ENCODE measurements around the gene BTBD9. TPM values are rescaled to one million over a fixed set of nuclear protein-coding genes. Genes with fewer than 3 reads are reported as not detected.

The BTBD9 gene
- total and polyA plus RNA-seq, 10 donors, result 1.2 to 43.1 (median 27.8) TPM

GRCh38 chr6:38542031-38542430 lies 97.7 kb downstream of the BTBD9 start:
- no peak for TF ChIP-seq POLR2A (IDR thresholded peaks at IDR 0.05)
- no peak for TF ChIP-seq CTCF (IDR thresholded peaks at IDR 0.05 in 8 of 11, conservative IDR thresholded peaks at IDR 0.05 in 3 of 11)
- TF ChIP-seq POLR2AphosphoS5 (IDR thresholded peaks at IDR 0.05), result no peak

GRCh38 chr6:38533064-38533463 lies 106.7 kb downstream of the BTBD9 start:
- H3K4me1 ChIP-seq, result no peaks in the 10 kb centered on the region
- no peak overlapping the region for H3K4me3 ChIP-seq
- DNase-seq, result no peak
- no peaks in the 10 kb centered on the region for H3K27me3 ChIP-seq (replicated peaks in 1 of 7)
- H3K27ac ChIP-seq, result no peak overlapping the region
- intact Hi-C loops (cut with DNase I; ENCODE audit: low total_unique reads), result no loop called here
- TF ChIP-seq POLR2A (IDR thresholded peaks at IDR 0.05), result no peak
- TF ChIP-seq POLR2AphosphoS5 (IDR thresholded peaks at IDR 0.05), result no peak
- TF ChIP-seq CTCF (IDR thresholded peaks at IDR 0.05 in 8 of 11, conservative IDR thresholded peaks at IDR 0.05 in 3 of 11), result no peak
- H3K36me3 ChIP-seq, result peaks cover 0 to 11% (median 0%) of the 10 kb centered on the region in 6 donors
- peaks cover 0 to 17% (median 5%) of the 10 kb centered on the region in 8 donors for H3K9me3 ChIP-seq

More at GRCh38 chr6:38542031-38542430, 97.7 kb downstream of the BTBD9 start:
- Histone ChIP-seq H3K27me3 (replicated peaks in 1 of 7) (no peaks in the 10 kb centered on the region), H3K9me3 (no peaks in the 10 kb centered on the region), H3K36me3 (peaks cover 0 to 11% (median 0%) of the 10 kb centered on the region in 6 donors), H3K4me3 (no peak overlapping the region), H3K27ac (no peak overlapping the region), H3K4me1 (no peaks in the 10 kb centered on the region)
- intact Hi-C loops (cut with DNase I; ENCODE audit: low total_unique reads), result no loop called here
- 93 to 97% (median 94%) methylated on average over 2 of the region's 2 CpGs for WGBS, 5 donors
- no peak for DNase-seq

GRCh38 chr6:38531134-38531533 lies 108.6 kb downstream of the BTBD9 start:
- no peak for DNase-seq
- 68 to 75% (median 70%) methylated on average over 3 of the region's 3 CpGs for WGBS, 5 donors
- no peak overlapping the region for H3K27ac ChIP-seq
- H3K27me3 ChIP-seq (replicated peaks in 1 of 7), result no peaks in the 10 kb centered on the region
- intact Hi-C loops (cut with DNase I; ENCODE audit: low total_unique reads), result no loop called here
- peaks cover 0 to 30% (median 14%) of the 10 kb centered on the region in 8 donors for H3K9me3 ChIP-seq
- no peaks in the 10 kb centered on the region for H3K4me1 ChIP-seq
- H3K36me3 ChIP-seq, result peaks cover 0 to 22% (median 4%) of the 10 kb centered on the region in 6 donors
- TF ChIP-seq POLR2AphosphoS5 (IDR thresholded peaks at IDR 0.05), result no peak
- no peak for TF ChIP-seq CTCF (IDR thresholded peaks at IDR 0.05 in 8 of 11, conservative IDR thresholded peaks at IDR 0.05 in 3 of 11)
- no peak for TF ChIP-seq POLR2A (IDR thresholded peaks at IDR 0.05)
- H3K4me3 ChIP-seq, result no peak overlapping the region

- no peak for TF ChIP-seq CTCF (IDR thresholded peaks at IDR 0.05 in 8 of 11, conservative IDR thresholded peaks at IDR 0.05 in 3 of 11)
- TF ChIP-seq POLR2A (IDR thresholded peaks at IDR 0.05), result no peak
- no peak for TF ChIP-seq POLR2AphosphoS5 (IDR thresholded peaks at IDR 0.05)
- H3K27ac ChIP-seq, result no peak overlapping the region
- peaks cover 0 to 36% (median 21%) of the 10 kb centered on the region in 8 donors for H3K9me3 ChIP-seq
- 86 to 100% (median 97%) methylated on average over 5 of the region's 5 CpGs for WGBS, 5 donors
- H3K4me3 ChIP-seq, result no peak overlapping the region
- peaks cover 0 to 29% (median 5%) of the 10 kb centered on the region in 6 donors for H3K36me3 ChIP-seq
- intact Hi-C loops (cut with DNase I; ENCODE audit: low total_unique reads), result no loop called here
- no peak for DNase-seq
- no peaks in the 10 kb centered on the region for H3K27me3 ChIP-seq (replicated peaks in 1 of 7)
- H3K4me1 ChIP-seq, result no peaks in the 10 kb centered on the region
Observed at GRCh38 chr6:38528196-38528965, 111.3 kb downstream of the BTBD9 start.
